Measurements from ENCODE around the gene CREBL2. TPM values are rescaled to one million over a fixed set of nuclear protein-coding genes. Genes with fewer than 3 reads are reported as not detected.

Gene CREBL2
- total RNA-seq, 1 experiment from 2014 or later, result 18.3 TPM

GRCh38 chr12:12582193-12582881, 29.3 kb upstream of the CREBL2 start:
- no peak overlapping the region for H2BK5ac ChIP-seq (ENCODE audit: insufficient read length, low read length)
- H4K8ac ChIP-seq (replicated peaks; ENCODE audit: insufficient read length, low read depth, low read length), result no peak overlapping the region
- no peaks in the 10 kb centered on the region for H4K20me1 ChIP-seq (ENCODE audit: control insufficient read depth, insufficient read depth, insufficient read length)
- H3K9me3 Mint-ChIP-seq, result peaks cover 0 to 3% of the 10 kb centered on the region in 2 experiments; a peak in 2 of 5 replicates
- no peaks in the 10 kb centered on the region for H3K9me3 ChIP-seq (ENCODE audit: control insufficient read depth, low read depth, low read length)
- peaks cover 4 to 8% of the 10 kb centered on the region in 2 experiments; a peak in 2 of 4 replicates for H3K4me1 Mint-ChIP-seq
- no peak overlapping the region for H3K4me3 Mint-ChIP-seq
- H3K27me3 Mint-ChIP-seq (ENCODE audit: low read depth), result no peaks in the 10 kb centered on the region
- no peaks in the 10 kb centered on the region for H3K36me3 Mint-ChIP-seq (ENCODE audit: insufficient read depth in 1 of 3, low read depth in 3 of 3)
- H3K27me3 ChIP-seq (ENCODE audit: insufficient read depth, low read length), result no peaks in the 10 kb centered on the region
- no peak overlapping the region for H3K27ac ChIP-seq (ENCODE audit: insufficient read length, low read depth, low read length)
- no peaks in the 10 kb centered on the region for H3K23me2 ChIP-seq (ENCODE audit: insufficient read length, low read depth, low read length, poor library complexity, severe bottlenecking)
- H3K18ac ChIP-seq (ENCODE audit: insufficient read length, low read depth, low read length), result no peak overlapping the region
- H3K79me1 ChIP-seq (ENCODE audit: insufficient read depth, low read depth, low read length, poor library complexity, severe bottlenecking), result no peaks in the 10 kb centered on the region
- H2AFZ ChIP-seq (ENCODE audit: low read length), result no peak overlapping the region
- H2BK15ac ChIP-seq (ENCODE audit: low read depth, low read length), result no peak overlapping the region
- H3T11ph ChIP-seq (ENCODE audit: low read length), result no peak overlapping the region
- H3K56ac ChIP-seq (ENCODE audit: insufficient read length, low read depth, low read length), result no peak overlapping the region
- H4K91ac ChIP-seq (ENCODE audit: insufficient read length, low read depth, low read length), result no peak overlapping the region
- H4K5ac ChIP-seq (ENCODE audit: insufficient read length, low read depth, low read length), result no peak overlapping the region
- no peaks in the 10 kb centered on the region for H3K79me2 ChIP-seq (ENCODE audit: insufficient read depth, low read length)
- H2AK5ac ChIP-seq (ENCODE audit: insufficient read length, low read length), result no peak overlapping the region
- H3K4me2 ChIP-seq (ENCODE audit: insufficient read depth, insufficient read length, low read length), result no peak overlapping the region
- H3K23ac ChIP-seq (ENCODE audit: insufficient read length, low read depth, low read length), result no peak overlapping the region
- no peak overlapping the region for H3K9ac ChIP-seq (ENCODE audit: extremely low read depth, insufficient read length, low read length)
- TF ChIP-seq, protein P1, sequence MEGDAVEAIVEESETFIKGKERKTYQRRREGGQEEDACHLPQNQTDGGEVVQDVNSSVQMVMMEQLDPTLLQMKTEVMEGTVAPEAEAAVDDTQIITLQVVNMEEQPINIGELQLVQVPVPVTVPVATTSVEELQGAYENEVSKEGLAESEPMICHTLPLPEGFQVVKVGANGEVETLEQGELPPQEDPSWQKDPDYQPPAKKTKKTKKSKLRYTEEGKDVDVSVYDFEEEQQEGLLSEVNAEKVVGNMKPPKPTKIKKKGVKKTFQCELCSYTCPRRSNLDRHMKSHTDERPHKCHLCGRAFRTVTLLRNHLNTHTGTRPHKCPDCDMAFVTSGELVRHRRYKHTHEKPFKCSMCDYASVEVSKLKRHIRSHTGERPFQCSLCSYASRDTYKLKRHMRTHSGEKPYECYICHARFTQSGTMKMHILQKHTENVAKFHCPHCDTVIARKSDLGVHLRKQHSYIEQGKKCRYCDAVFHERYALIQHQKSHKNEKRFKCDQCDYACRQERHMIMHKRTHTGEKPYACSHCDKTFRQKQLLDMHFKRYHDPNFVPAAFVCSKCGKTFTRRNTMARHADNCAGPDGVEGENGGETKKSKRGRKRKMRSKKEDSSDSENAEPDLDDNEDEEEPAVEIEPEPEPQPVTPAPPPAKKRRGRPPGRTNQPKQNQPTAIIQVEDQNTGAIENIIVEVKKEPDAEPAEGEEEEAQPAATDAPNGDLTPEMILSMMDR (conservative IDR thresholded peaks at IDR 0.05), result no peak
- no peaks in the 10 kb centered on the region for H3K4me1 ChIP-seq (ENCODE audit: insufficient read depth, low read length)
- H2BK20ac ChIP-seq (ENCODE audit: low read depth, low read length, poor library complexity, severe bottlenecking), result no peak overlapping the region
- H2BK120ac ChIP-seq (ENCODE audit: low read depth, low read length, poor library complexity, severe bottlenecking), result no peak overlapping the region
- H3K14ac ChIP-seq (ENCODE audit: insufficient read depth, low read length), result no peak overlapping the region
- H3K4ac ChIP-seq (ENCODE audit: low read depth, low read length), result no peak overlapping the region
- H3K27ac Mint-ChIP-seq, result peak overlapping the region in 1 of 3 experiments; percentile 51; a peak in 2 of 7 replicates
- no peak overlapping the region for H2BK12ac ChIP-seq (ENCODE audit: insufficient read length, low read depth, low read length)
- no CpG with 5 or more reads among the region's 4 CpGs for WGBS (ENCODE audit: extremely low coverage, insufficient read length, low lambda C conversion rate)
- DNase-seq, result no peak
